HepG2 (cell line): ENCODE data around the gene KLHL12. TPM values are rescaled to one million over a fixed set of nuclear protein-coding genes. Genes with fewer than 3 reads are reported as not detected.
A peak's percentile ranks its signal among the peaks of the same experiment; 100 is the strongest.

ENCODE experiments used
- CHD2 ChIP-seq: IDR thresholded peaks from 2 replicates; pipeline ENCODE4 v1.6.1; 2011; ENCODE audit warnings: low read depth, low read length, improper control_type of control experiment
- KDM6A ChIP-seq: IDR thresholded peaks from 2 replicates; pipeline ENCODE4 v1.6.1; 2016; ENCODE audit warnings: low read depth
- KLF13 ChIP-seq: sonication (generic); formaldehyde crosslinking; IDR thresholded peaks from 2 replicates; pipeline ENCODE4 v1.4.0; 2020; ENCODE audit warnings: mild to moderate bottlenecking, missing genetic modification reagents
- MIER2 ChIP-seq: IDR thresholded peaks from 2 replicates; pipeline ENCODE4 v1.6.1; 2016; ENCODE audit warnings: missing biosample characterization, missing genetic modification reagents
- MTA1 ChIP-seq: sonication (generic); formaldehyde crosslinking; IDR thresholded peaks from 2 replicates; pipeline ENCODE4 v1.4.0; 2020; ENCODE audit warnings: missing genetic modification reagents, mild to moderate bottlenecking, borderline replicate concordance
- TMF1 ChIP-seq: sonication (generic); formaldehyde crosslinking; IDR thresholded peaks from 2 replicates; pipeline ENCODE4 v1.8.1; 2022; ENCODE audit warnings: low read depth, missing genetic modification reagents
- ZBTB3 ChIP-seq: sonication (generic); formaldehyde crosslinking; IDR thresholded peaks from 2 replicates; pipeline ENCODE4 v1.4.0; 2020; ENCODE audit warnings: low read depth, mild to moderate bottlenecking, moderate library complexity, missing genetic modification reagents, borderline replicate concordance
- ZBTB42 ChIP-seq: sonication (generic); formaldehyde crosslinking; IDR thresholded peaks from 2 replicates; pipeline ENCODE4 v1.5.0; 2020; ENCODE audit warnings: mild to moderate bottlenecking, missing genetic modification reagents
- ZNF317 ChIP-seq: sonication (generic); formaldehyde crosslinking; IDR thresholded peaks from 2 replicates; pipeline ENCODE4 v1.5.0; 2020; ENCODE audit warnings: mild to moderate bottlenecking, missing genetic modification reagents
- ZNF446 ChIP-seq: sonication (generic); formaldehyde crosslinking; IDR thresholded peaks from 2 replicates; pipeline ENCODE4 v1.5.0; 2020; ENCODE audit warnings: mild to moderate bottlenecking, missing genetic modification reagents
- ZNF556 ChIP-seq: sonication (generic); formaldehyde crosslinking; IDR thresholded peaks from 2 replicates; pipeline ENCODE4 v1.4.0; 2020; ENCODE audit warnings: mild to moderate bottlenecking, missing genetic modification reagents, borderline replicate concordance
- ZNF766 ChIP-seq: sonication (generic); formaldehyde crosslinking; IDR thresholded peaks from 2 replicates; pipeline ENCODE4 v1.5.0; 2020; ENCODE audit warnings: missing genetic modification reagents, borderline replicate concordance
- ZNF850 ChIP-seq: sonication (generic); formaldehyde crosslinking; conservative IDR thresholded peaks from 2 replicates; pipeline ENCODE4 v1.9.0; 2021; ENCODE audit warnings: mild to moderate bottlenecking, missing genetic modification reagents
- ZSCAN30 ChIP-seq: sonication (generic); formaldehyde crosslinking; IDR thresholded peaks from 2 replicates; pipeline ENCODE4 v1.5.0; 2020; ENCODE audit warnings: mild to moderate bottlenecking, missing genetic modification reagents
- polyA plus RNA-seq, 8 experiments: library from polyadenylated mRNA; depleted of rRNA in 3 of 8; stranded (reverse) in 7 of 8; unstranded in 1 of 8; fragments of >200 nt; fragmentation: Illumina TruSeq in 4 of 8; extraction: Trizol in 4 of 8; gene quantifications; 2 replicates each; pipeline versions ENCODE4 v1.2.1 to v1.2.3, GENCODE V29; 2011 to 2016; ENCODE audit warnings: low read depth in 4 of 8, missing spikeins in 1 of 8, mixed read lengths in 1 of 8; ENCODE audit not compliant: insufficient read depth in 1 of 8
- total RNA-seq, 5 experiments: library from RNA; depleted of rRNA; stranded (reverse); fragments of >200 nt; fragmentation: Illumina TruSeq; extraction: Trizol; gene quantifications; 2 replicates each; pipeline ENCODE4 v1.2.3, GENCODE V29; 2016; ENCODE audit warnings: low read depth in 1 of 5
- TF ChIP-seq, protein P1 (sequence below): sonication (generic); formaldehyde crosslinking; IDR thresholded peaks from 2 replicates; pipeline ENCODE4 v1.8.0; 2022; ENCODE audit warnings: mild to moderate bottlenecking, missing genetic modification reagents, moderate library complexity
- TF ChIP-seq, protein P2 (sequence below): sonication (generic); formaldehyde crosslinking; IDR thresholded peaks from 2 replicates; pipeline ENCODE4 v1.4.0; 2020; ENCODE audit warnings: low read depth, mild to moderate bottlenecking, missing genetic modification reagents
- TF ChIP-seq, protein P3 (sequence below): sonication (generic); formaldehyde crosslinking; IDR thresholded peaks from 2 replicates; pipeline ENCODE4 v1.4.0; 2020; ENCODE audit warnings: missing genetic modification reagents
- TF ChIP-seq, protein P4 (sequence below): sonication (generic); formaldehyde crosslinking; IDR thresholded peaks from 2 replicates; pipeline ENCODE4 v1.4.0; 2020; ENCODE audit warnings: mild to moderate bottlenecking, low read depth, missing genetic modification reagents
- TF ChIP-seq, protein P5 (sequence below): sonication (generic); formaldehyde crosslinking; IDR thresholded peaks from 2 replicates; pipeline ENCODE4 v1.5.0; 2020; ENCODE audit warnings: mild to moderate bottlenecking, missing genetic modification reagents
- TF ChIP-seq, protein P6 (sequence below): IDR thresholded peaks from 2 replicates; pipeline ENCODE4 v1.6.1; 2016

The KLHL12 gene
- total and polyA plus RNA-seq, 2 of the 13 experiments (the other 11 are each of a cell fraction or from before 2014, with no cell fraction given), result 19.2 to 25.2 TPM

DNA sequence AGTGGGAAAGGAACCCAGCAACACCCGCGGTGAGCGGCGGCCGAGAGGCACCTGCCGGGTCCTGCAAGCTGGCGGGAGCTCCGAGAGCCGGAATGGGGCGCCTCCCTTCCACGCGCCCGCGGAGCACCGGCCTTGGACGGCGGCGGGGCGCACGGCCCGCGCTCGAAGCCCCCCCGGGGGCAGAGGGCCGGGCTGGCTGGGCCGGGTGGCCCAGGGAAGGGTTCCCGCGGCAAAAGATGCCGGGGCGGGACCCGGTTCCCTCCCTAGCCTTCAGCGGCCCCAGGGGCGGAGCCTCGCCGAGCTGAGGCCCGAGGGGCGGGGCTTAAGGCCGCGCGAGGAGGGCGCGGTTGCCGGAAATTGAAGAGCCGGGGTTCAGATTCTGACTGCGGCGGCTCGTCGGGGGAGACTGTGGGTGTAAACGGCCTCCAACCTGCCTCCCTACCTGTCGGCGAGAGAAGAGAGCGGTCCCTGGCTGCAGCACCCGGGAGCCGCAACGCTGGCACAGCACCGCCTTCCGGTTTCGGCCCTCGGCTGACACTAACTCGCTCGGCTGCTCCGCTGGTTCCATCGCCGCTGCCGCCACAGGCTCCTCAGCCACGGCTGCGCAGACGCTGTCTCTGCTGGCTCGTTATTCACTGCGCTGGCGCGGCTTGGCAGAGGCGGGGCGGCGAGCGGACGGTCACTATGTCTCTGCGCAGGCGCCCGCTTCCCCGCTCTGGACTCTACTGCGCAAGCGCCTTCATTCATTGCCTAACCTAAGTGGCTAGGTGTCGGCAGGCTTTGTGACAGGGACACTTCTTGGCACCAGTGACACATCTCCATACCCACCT is 38.3 kb downstream of the KLHL12 start, which contains the start of gene RABIF (continued):
- no peak for TF ChIP-seq ZNF446 (CRISPR knock-in tag)
- TF ChIP-seq ZNF850 (CRISPR knock-in tag), result no peak
- peak; percentile 34; the same call in 1 of the 2 replicates for TF ChIP-seq MTA1 (CRISPR knock-in tag)
- TF ChIP-seq ZNF317 (CRISPR knock-in tag), result peak; percentile 88
- TF ChIP-seq MIER2, result no peak
- TF ChIP-seq KDM6A (CRISPR knock-in tag), result no peak
- TF ChIP-seq, protein P1, sequence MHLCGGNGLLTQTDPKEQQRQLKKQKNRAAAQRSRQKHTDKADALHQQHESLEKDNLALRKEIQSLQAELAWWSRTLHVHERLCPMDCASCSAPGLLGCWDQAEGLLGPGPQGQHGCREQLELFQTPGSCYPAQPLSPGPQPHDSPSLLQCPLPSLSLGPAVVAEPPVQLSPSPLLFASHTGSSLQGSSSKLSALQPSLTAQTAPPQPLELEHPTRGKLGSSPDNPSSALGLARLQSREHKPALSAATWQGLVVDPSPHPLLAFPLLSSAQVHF (CRISPR knock-in tag), result no peak
- no peak for TF ChIP-seq ZSCAN30 (CRISPR knock-in tag)
- TF ChIP-seq, protein P2, sequence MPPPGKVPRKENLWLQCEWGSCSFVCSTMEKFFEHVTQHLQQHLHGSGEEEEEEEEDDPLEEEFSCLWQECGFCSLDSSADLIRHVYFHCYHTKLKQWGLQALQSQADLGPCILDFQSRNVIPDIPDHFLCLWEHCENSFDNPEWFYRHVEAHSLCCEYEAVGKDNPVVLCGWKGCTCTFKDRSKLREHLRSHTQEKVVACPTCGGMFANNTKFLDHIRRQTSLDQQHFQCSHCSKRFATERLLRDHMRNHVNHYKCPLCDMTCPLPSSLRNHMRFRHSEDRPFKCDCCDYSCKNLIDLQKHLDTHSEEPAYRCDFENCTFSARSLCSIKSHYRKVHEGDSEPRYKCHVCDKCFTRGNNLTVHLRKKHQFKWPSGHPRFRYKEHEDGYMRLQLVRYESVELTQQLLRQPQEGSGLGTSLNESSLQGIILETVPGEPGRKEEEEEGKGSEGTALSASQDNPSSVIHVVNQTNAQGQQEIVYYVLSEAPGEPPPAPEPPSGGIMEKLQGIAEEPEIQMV (CRISPR knock-in tag), result peak; percentile 38; the same call in 1 of the 2 replicates
- TF ChIP-seq, protein P3, sequence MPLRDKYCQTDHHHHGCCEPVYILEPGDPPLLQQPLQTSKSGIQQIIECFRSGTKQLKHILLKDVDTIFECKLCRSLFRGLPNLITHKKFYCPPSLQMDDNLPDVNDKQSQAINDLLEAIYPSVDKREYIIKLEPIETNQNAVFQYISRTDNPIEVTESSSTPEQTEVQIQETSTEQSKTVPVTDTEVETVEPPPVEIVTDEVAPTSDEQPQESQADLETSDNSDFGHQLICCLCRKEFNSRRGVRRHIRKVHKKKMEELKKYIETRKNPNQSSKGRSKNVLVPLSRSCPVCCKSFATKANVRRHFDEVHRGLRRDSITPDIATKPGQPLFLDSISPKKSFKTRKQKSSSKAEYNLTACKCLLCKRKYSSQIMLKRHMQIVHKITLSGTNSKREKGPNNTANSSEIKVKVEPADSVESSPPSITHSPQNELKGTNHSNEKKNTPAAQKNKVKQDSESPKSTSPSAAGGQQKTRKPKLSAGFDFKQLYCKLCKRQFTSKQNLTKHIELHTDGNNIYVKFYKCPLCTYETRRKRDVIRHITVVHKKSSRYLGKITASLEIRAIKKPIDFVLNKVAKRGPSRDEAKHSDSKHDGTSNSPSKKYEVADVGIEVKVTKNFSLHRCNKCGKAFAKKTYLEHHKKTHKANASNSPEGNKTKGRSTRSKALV (CRISPR knock-in tag), result 0 out of 2 replicates have a peak, but pooled peaks have one; percentile 47
- no peak for TF ChIP-seq ZBTB42 (CRISPR knock-in tag)
- TF ChIP-seq, protein P4, sequence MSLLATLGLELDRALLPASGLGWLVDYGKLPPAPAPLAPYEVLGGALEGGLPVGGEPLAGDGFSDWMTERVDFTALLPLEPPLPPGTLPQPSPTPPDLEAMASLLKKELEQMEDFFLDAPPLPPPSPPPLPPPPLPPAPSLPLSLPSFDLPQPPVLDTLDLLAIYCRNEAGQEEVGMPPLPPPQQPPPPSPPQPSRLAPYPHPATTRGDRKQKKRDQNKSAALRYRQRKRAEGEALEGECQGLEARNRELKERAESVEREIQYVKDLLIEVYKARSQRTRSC (CRISPR knock-in tag), result no peak
- TF ChIP-seq ZNF556 (CRISPR knock-in tag), result 0 out of 2 replicates have a peak, but pooled peaks have one; percentile 78
- TF ChIP-seq TMF1, result peak; percentile 40; the same call in 1 of the 2 replicates
- no peak for TF ChIP-seq KLF13 (CRISPR knock-in tag)
- TF ChIP-seq ZBTB3 (CRISPR knock-in tag), result no peak
- TF ChIP-seq, protein P5, sequence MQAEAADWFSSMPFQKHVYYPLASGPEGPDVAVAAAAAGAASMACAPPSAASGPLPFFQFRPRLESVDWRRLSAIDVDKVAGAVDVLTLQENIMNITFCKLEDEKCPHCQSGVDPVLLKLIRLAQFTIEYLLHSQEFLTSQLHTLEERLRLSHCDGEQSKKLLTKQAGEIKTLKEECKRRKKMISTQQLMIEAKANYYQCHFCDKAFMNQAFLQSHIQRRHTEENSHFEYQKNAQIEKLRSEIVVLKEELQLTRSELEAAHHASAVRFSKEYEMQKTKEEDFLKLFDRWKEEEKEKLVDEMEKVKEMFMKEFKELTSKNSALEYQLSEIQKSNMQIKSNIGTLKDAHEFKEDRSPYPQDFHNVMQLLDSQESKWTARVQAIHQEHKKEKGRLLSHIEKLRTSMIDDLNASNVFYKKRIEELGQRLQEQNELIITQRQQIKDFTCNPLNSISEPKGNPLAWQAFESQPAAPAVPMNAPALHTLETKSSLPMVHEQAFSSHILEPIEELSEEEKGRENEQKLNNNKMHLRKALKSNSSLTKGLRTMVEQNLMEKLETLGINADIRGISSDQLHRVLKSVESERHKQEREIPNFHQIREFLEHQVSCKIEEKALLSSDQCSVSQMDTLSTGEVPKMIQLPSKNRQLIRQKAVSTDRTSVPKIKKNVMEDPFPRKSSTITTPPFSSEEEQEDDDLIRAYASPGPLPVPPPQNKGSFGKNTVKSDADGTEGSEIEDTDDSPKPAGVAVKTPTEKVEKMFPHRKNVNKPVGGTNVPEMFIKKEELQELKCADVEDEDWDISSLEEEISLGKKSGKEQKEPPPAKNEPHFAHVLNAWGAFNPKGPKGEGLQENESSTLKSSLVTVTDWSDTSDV (CRISPR knock-in tag), result peak; percentile 16; the same call in 1 of the 2 replicates
- peak; percentile 52; the same call in 1 of the 2 replicates for TF ChIP-seq ZNF766 (CRISPR knock-in tag)
- no peak for TF ChIP-seq CHD2
- TF ChIP-seq, protein P6, sequence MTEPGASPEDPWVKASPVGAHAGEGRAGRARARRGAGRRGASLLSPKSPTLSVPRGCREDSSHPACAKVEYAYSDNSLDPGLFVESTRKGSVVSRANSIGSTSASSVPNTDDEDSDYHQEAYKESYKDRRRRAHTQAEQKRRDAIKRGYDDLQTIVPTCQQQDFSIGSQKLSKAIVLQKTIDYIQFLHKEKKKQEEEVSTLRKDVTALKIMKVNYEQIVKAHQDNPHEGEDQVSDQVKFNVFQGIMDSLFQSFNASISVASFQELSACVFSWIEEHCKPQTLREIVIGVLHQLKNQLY (CRISPR knock-in tag), result no peak
